ENCODE measurements around the gene RAP2A. TPM values are rescaled to one million over a fixed set of nuclear protein-coding genes. Genes with fewer than 3 reads are reported as not detected.

RAP2A gene
- total and polyA plus RNA-seq, 12 donors = 3.6 to 37.9 (median 22.2) TPM

DNA sequence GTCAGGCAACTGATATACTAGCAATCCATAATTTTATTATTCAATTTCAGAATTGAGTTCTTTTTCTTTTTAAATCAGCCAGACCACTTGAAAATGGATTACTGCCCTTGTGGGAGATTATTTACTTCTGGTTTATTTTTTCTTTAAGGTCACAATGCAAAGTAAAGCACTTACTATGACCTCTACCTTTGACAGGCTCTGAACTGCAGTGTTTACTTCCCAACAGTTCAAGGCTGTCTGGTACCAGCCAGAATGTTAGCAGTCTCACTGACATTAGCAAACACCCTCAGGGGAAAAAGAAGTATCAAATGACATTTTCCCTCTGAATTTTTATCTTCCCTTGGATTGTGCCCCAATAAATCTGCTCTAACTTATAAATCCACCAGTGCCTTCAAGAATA lies 57.5 kb downstream of the RAP2A start:
- Histone ChIP-seq H3K36me3 (replicated peaks in 1 of 2) (no peaks in the 10 kb centered on the region), H3K4me1 (replicated peaks in 1 of 2) (no peaks in the 10 kb centered on the region), H3K27ac (no peak overlapping the region), H3K9me3 (replicated peaks in 1 of 3) (peaks cover 0 to 17% (median 0%) of the 10 kb centered on the region in 3 donors), H3K27me3 (no peaks in the 10 kb centered on the region), H3K4me3 (no peak overlapping the region)
- intact Hi-C loops (cut with DNase I) = no loop called here
- no peak for TF ChIP-seq POLR2A (IDR thresholded peaks at IDR 0.05)
- DNase-seq = no peak

DNA sequence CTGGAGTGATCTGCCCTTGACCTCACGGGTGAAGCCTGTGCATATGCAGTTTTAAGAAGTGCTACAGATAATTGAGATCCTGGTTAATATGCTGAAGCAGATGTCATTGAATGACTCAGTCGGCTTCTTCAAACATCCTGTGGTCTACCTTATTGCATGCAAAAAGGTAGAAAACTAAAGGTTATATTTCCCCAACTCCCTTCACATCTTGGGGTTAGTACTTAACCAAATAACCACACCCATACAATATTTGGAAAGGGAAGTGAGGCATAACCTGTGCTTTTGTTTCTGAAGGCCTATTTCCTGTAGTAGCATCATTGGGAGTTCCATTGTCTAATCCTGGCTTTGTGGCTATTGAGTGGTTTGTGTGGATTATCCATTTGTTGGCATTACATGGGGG lies 58.3 kb downstream of the RAP2A start:
- no peak for DNase-seq
- Histone ChIP-seq H3K9me3 (replicated peaks in 1 of 3) (peaks cover 0 to 17% (median 0%) of the 10 kb centered on the region in 3 donors), H3K4me3 (no peak overlapping the region), H3K36me3 (replicated peaks in 1 of 2) (no peaks in the 10 kb centered on the region), H3K4me1 (replicated peaks in 1 of 2) (no peaks in the 10 kb centered on the region), H3K27ac (no peak overlapping the region), H3K27me3 (no peaks in the 10 kb centered on the region)
- 74 to 85% (median 81%) methylated on average over 2 of the region's 2 CpGs for WGBS, 4 donors
- TF ChIP-seq, protein P1, sequence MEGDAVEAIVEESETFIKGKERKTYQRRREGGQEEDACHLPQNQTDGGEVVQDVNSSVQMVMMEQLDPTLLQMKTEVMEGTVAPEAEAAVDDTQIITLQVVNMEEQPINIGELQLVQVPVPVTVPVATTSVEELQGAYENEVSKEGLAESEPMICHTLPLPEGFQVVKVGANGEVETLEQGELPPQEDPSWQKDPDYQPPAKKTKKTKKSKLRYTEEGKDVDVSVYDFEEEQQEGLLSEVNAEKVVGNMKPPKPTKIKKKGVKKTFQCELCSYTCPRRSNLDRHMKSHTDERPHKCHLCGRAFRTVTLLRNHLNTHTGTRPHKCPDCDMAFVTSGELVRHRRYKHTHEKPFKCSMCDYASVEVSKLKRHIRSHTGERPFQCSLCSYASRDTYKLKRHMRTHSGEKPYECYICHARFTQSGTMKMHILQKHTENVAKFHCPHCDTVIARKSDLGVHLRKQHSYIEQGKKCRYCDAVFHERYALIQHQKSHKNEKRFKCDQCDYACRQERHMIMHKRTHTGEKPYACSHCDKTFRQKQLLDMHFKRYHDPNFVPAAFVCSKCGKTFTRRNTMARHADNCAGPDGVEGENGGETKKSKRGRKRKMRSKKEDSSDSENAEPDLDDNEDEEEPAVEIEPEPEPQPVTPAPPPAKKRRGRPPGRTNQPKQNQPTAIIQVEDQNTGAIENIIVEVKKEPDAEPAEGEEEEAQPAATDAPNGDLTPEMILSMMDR (IDR thresholded peaks at IDR 0.05) = no peak
- no peak for TF ChIP-seq POLR2A (IDR thresholded peaks at IDR 0.05)
- intact Hi-C loops (cut with DNase I) = no loop called here

DNA sequence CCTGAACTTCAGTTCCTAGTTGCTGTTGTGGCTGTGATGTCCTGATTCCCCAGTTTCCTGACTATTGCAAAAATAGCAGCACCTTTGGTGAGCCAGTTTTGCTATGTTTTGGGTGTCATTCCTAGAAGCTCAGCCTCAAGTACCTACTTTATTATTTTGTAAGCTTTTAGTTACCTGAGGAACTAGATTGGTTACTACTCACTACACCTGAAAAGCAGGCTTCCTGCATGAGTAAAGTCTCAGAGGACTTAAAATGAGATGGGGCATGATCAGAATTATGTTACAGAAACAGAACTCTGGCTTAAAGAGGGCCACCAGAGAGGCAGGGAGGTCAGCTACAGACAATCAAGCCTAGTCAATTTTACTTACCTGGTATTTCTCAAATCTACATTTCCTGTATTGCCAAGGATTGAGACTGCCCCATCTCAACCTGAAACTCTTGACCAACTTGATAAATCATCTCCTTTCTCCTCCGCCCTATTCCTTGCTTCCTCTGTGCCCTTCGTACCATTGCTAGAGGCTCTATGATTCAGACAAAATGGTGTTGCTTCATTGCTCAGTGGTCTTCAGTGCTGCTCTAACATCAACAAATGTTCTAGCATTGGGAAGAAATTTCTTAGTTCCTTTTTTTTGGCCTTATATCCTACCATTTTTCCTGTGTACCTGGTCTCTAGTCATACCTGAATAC lies 58.9 kb downstream of the RAP2A start:
- 87 to 98% (median 94%) methylated on average over 2 of the region's 2 CpGs for WGBS, 4 donors
- no peak for TF ChIP-seq POLR2A (IDR thresholded peaks at IDR 0.05)
- TF ChIP-seq, protein P1 (IDR thresholded peaks at IDR 0.05) = no peak
- H3K4me3 ChIP-seq = no peak overlapping the region
- peaks cover 0 to 17% (median 0%) of the 10 kb centered on the region in 3 donors for H3K9me3 ChIP-seq (replicated peaks in 1 of 3)
- DNase-seq = no peak
- H3K27ac ChIP-seq = no peak overlapping the region
- H3K36me3 ChIP-seq (replicated peaks in 1 of 2) = no peaks in the 10 kb centered on the region
- H3K27me3 ChIP-seq = no peaks in the 10 kb centered on the region
- no peaks in the 10 kb centered on the region for H3K4me1 ChIP-seq (replicated peaks in 1 of 2)
- intact Hi-C loops (cut with DNase I) = no loop called here

DNA sequence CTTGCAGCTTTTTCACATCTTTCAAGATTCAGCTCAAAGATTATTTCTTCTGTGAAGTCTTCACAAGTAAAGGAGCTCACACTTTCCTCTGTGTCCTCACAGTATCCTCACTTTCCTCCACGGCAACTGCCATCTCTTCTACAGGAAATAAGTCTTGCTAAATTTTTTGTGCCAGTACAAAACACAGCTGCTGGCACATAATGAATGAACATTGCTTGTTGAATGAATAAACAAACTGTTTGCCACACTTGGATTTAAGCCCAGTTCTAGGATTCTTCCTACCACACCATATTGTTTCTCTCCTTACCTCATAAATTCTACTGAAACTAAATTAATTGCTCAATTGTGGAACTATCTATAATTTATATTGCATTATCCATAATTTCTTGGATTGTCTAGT lies 59.5 kb downstream of the RAP2A start:
- Histone ChIP-seq H3K9me3 (replicated peaks in 1 of 3) (peaks cover 0 to 17% (median 0%) of the 10 kb centered on the region in 3 donors), H3K27me3 (no peaks in the 10 kb centered on the region), H3K36me3 (replicated peaks in 1 of 2) (no peaks in the 10 kb centered on the region), H3K4me3 (no peak overlapping the region), H3K27ac (no peak overlapping the region), H3K4me1 (replicated peaks in 1 of 2) (no peaks in the 10 kb centered on the region)
- 62 to 65% (median 63%) methylated on average over 1 of the region's 1 CpG for WGBS, 4 donors
- intact Hi-C loops (cut with DNase I) = no loop called here
- TF ChIP-seq, protein P1 (IDR thresholded peaks at IDR 0.05) = no peak
- TF ChIP-seq POLR2A (IDR thresholded peaks at IDR 0.05) = no peak
- DNase-seq = no peak

DNA sequence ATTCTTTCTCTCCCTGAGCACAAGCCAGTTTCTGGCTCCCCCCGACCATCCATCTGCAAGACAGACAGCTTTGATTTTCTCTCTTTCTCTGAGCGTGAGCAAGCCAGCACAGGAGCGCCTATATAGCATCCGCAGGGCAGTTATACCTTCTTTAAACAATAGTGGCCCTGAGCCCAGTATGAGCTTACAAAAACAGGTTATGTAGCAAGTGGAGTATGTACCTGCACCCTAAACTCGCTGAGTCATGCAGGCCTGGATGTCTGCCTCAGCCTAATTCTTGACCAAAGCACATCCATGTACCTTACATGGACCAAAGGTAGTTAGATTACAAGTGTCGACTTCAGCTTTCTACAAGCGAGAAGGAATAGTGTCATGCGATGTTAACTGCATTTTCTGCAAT lies 61.7 kb downstream of the RAP2A start:
- Histone ChIP-seq H3K27ac (no peak overlapping the region), H3K36me3 (replicated peaks in 1 of 2) (no peaks in the 10 kb centered on the region), H3K4me1 (replicated peaks in 1 of 2) (no peaks in the 10 kb centered on the region), H3K4me3 (no peak overlapping the region), H3K27me3 (no peaks in the 10 kb centered on the region), H3K9me3 (replicated peaks in 1 of 3) (peaks cover 0 to 12% (median 0%) of the 10 kb centered on the region in 3 donors)
- WGBS, 4 donors = 92 to 95% (median 94%) methylated on average over 8 of the region's 8 CpGs
- DNase-seq = no peak
- no peak for TF ChIP-seq POLR2A (IDR thresholded peaks at IDR 0.05)
- TF ChIP-seq, protein P1 (IDR thresholded peaks at IDR 0.05) = no peak
- intact Hi-C loops (cut with DNase I) = no loop called here

Data from adrenal gland (tissue), 12 donors.